SK-N-SH treated with all-trans-retinoic acid at 6 μM for 48 hours (cell line): ENCODE data around the gene THSD1.

Experiments
- ATAC-seq: fragments of 200-7000 bp; cut with Tn5 transposase; 3 replicates; pipeline ENCODE4 v1.9.1; 2020; ENCODE audit warnings: mild to moderate bottlenecking, moderate library complexity
- ARNTL ChIP-seq: fragments of 450-650 bp; formaldehyde crosslinking; IDR thresholded peaks from 2 replicates; pipeline ENCODE4 v1.5.0; 2020; ENCODE audit warnings: low read depth, mild to moderate bottlenecking, moderate library complexity, borderline replicate concordance
- BACH2 ChIP-seq: fragments of 250-450 bp; sonication (Bioruptor Pico); IDR thresholded peaks from 2 replicates; pipeline ENCODE4 v1.9.0; 2021; ENCODE audit warnings: mild to moderate bottlenecking, borderline replicate concordance
- CSRNP3 ChIP-seq: fragments of 250-450 bp; sonication (Bioruptor Pico); IDR thresholded peaks from 2 replicates; pipeline ENCODE4 v1.5.1; 2021; ENCODE audit warnings: mild to moderate bottlenecking, moderate library complexity
- ESRRG ChIP-seq: fragments of 250-450 bp; sonication (Bioruptor Pico); IDR thresholded peaks from 2 replicates; pipeline ENCODE4 v1.6.1; 2021; ENCODE audit warnings: mild to moderate bottlenecking
- GLIS3 ChIP-seq: fragments of 250-450 bp; sonication (Bioruptor Pico); IDR thresholded peaks from 2 replicates; pipeline ENCODE4 v1.5.0; 2020; ENCODE audit warnings: mild to moderate bottlenecking, moderate library complexity
- ISL1 ChIP-seq: fragments of 250-450 bp; sonication (Bioruptor Pico); IDR thresholded peaks from 2 replicates; pipeline ENCODE4 v2.1.2; 2022; ENCODE audit warnings: mild to moderate bottlenecking, moderate library complexity
- OSR1 ChIP-seq: fragments of 250-450 bp; sonication (Bioruptor Pico); IDR thresholded peaks from 2 replicates; pipeline ENCODE4 v1.8.0; 2022; ENCODE audit warnings: moderate library complexity, mild to moderate bottlenecking, inconsistent platforms
- POU6F1 ChIP-seq: fragments of 250-450 bp; sonication (Bioruptor Pico); IDR thresholded peaks from 2 replicates; pipeline ENCODE4 v1.8.0; 2021; ENCODE audit warnings: low read depth, mild to moderate bottlenecking, moderate library complexity, borderline replicate concordance
- PPARA ChIP-seq: fragments of 250-450 bp; sonication (Bioruptor Pico); IDR thresholded peaks from 2 replicates; pipeline ENCODE4 v1.5.0; 2020; ENCODE audit warnings: mild to moderate bottlenecking, borderline replicate concordance
- RARB ChIP-seq: fragments of 250-450 bp; sonication (Bioruptor Pico); IDR thresholded peaks from 2 replicates; pipeline ENCODE4 v1.8.0; 2021; ENCODE audit warnings: mild to moderate bottlenecking, moderate library complexity
- TCF4 ChIP-seq: fragments of 250-450 bp; sonication (Bioruptor Pico); IDR thresholded peaks from 2 replicates; pipeline ENCODE4 v1.8.0; 2021; ENCODE audit warnings: mild to moderate bottlenecking, moderate library complexity, borderline replicate concordance
- TOX ChIP-seq: fragments of 250-450 bp; sonication (Bioruptor Pico); IDR thresholded peaks from 2 replicates; pipeline ENCODE4 v1.8.0; 2021; ENCODE audit warnings: mild to moderate bottlenecking, moderate library complexity, borderline replicate concordance
- TSHZ2 ChIP-seq: fragments of 250-450 bp; sonication (Bioruptor Pico); IDR thresholded peaks from 2 replicates; pipeline ENCODE4 v1.5.0; 2020; ENCODE audit warnings: mild to moderate bottlenecking, moderate library complexity
- ZC3H10 ChIP-seq: fragments of 250-450 bp; sonication (Bioruptor Pico); IDR thresholded peaks from 2 replicates; pipeline ENCODE4 v1.5.1; 2021; ENCODE audit warnings: mild to moderate bottlenecking, moderate library complexity
- ZFP30 ChIP-seq: fragments of 450-650 bp; formaldehyde crosslinking; IDR thresholded peaks from 2 replicates; pipeline ENCODE4 v1.5.0; 2022; ENCODE audit warnings: mild to moderate bottlenecking, moderate library complexity
- ZNF70 ChIP-seq: fragments of 450-650 bp; formaldehyde crosslinking; IDR thresholded peaks from 2 replicates; pipeline ENCODE4 v1.5.0; 2020; ENCODE audit warnings: mild to moderate bottlenecking, moderate library complexity
- ZNF8 ChIP-seq: fragments of 450-650 bp; formaldehyde crosslinking; IDR thresholded peaks from 2 replicates; pipeline ENCODE4 v1.5.0; 2020; ENCODE audit warnings: mild to moderate bottlenecking, moderate library complexity
- TF ChIP-seq, protein P1 (sequence below): fragments of 250-450 bp; sonication (Bioruptor Pico); IDR thresholded peaks from 2 replicates; pipeline ENCODE4 v1.8.0; 2020; ENCODE audit warnings: mild to moderate bottlenecking, moderate library complexity, borderline replicate concordance
- TF ChIP-seq, protein P2 (sequence below): fragments of 250-450 bp; sonication (Bioruptor Pico); IDR thresholded peaks from 2 replicates; pipeline ENCODE4 v1.5.1; 2020; ENCODE audit warnings: low read depth, mild to moderate bottlenecking, moderate library complexity

Gene THSD1

DNA sequence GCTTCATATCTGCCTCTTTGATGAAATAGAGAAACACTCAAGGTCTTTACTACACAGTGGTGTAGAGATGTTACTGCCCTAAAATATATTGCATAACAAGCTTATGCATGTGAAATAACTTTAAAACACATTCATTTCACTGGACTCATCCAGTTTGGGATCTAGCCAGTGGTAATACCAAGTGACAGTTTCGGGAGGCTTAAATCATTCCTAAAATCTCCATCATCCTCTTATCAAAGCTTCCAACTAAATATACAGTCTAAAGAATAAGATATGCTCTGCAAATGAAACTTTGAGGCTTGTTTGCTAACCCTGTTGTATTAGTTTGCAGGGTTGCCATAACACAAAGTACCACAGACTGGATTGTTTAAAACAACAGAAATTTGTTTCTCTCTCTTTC lies 52.8 kb downstream of the THSD1 start:
- TF ChIP-seq, protein P1, sequence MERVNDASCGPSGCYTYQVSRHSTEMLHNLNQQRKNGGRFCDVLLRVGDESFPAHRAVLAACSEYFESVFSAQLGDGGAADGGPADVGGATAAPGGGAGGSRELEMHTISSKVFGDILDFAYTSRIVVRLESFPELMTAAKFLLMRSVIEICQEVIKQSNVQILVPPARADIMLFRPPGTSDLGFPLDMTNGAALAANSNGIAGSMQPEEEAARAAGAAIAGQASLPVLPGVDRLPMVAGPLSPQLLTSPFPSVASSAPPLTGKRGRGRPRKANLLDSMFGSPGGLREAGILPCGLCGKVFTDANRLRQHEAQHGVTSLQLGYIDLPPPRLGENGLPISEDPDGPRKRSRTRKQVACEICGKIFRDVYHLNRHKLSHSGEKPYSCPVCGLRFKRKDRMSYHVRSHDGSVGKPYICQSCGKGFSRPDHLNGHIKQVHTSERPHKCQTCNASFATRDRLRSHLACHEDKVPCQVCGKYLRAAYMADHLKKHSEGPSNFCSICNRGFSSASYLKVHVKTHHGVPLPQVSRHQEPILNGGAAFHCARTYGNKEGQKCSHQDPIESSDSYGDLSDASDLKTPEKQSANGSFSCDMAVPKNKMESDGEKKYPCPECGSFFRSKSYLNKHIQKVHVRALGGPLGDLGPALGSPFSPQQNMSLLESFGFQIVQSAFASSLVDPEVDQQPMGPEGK, result no peak
- TF ChIP-seq TSHZ2, result no peak
- no peak for TF ChIP-seq OSR1 (CRISPR knock-in tag)
- TF ChIP-seq, protein P2, sequence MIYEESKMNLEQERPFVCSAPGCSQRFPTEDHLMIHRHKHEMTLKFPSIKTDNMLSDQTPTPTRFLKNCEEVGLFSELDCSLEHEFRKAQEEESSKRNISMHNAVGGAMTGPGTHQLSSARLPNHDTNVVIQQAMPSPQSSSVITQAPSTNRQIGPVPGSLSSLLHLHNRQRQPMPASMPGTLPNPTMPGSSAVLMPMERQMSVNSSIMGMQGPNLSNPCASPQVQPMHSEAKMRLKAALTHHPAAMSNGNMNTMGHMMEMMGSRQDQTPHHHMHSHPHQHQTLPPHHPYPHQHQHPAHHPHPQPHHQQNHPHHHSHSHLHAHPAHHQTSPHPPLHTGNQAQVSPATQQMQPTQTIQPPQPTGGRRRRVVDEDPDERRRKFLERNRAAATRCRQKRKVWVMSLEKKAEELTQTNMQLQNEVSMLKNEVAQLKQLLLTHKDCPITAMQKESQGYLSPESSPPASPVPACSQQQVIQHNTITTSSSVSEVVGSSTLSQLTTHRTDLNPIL (CRISPR knock-in tag), result no peak
- no peak for TF ChIP-seq BACH2 (CRISPR knock-in tag)
- TF ChIP-seq ZNF8 (CRISPR knock-in tag), result no peak
- TF ChIP-seq POU6F1 (CRISPR knock-in tag), result no peak
- no peak for TF ChIP-seq PPARA (CRISPR knock-in tag)
- peak; percentile 60 for ATAC-seq

DNA sequence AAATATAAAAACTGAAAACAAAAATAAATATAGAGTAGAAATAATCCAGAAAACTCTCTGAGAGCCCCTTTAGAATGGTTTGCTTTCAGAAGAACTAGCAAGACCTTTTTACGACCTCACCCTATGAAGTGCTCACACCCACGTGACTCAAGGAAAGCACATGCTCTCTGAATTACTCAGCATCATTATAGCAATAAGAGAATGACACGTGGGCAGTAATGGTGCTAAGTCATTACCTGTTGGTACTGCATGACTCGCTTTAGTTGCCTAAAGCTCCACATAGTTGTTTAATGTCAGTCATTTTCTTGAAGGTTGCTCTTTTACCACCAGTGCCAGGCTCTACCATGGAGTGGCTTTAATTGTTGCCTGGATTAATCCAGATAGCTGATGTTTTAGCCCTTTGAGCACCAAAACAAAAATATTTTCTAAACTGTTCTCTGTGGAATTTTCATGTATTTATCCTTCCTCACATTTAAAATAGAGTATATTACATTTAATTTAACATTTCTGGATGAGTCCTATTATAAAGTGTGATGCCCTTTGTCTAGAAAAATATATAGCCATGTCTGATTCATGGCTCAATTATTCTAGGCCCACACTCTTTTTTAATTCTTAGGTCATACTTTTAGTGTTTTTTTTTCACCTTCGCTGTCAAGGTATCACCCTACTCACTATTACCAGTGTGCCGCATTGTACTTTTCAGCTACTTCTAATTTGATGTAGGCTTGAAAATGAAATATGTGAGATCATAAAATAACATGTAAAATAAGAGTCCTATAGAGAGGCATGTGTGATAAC lies 56.8 kb downstream of the THSD1 start:
- TF ChIP-seq ESRRG (CRISPR knock-in tag), result no peak
- no peak for TF ChIP-seq BACH2 (CRISPR knock-in tag)
- no peak for TF ChIP-seq ZNF70 (CRISPR knock-in tag)
- no peak for TF ChIP-seq POU6F1 (CRISPR knock-in tag)
- TF ChIP-seq CSRNP3 (CRISPR knock-in tag), result no peak
- TF ChIP-seq TCF4 (CRISPR knock-in tag), result no peak
- no peak for TF ChIP-seq ISL1 (CRISPR knock-in tag)
- no peak for TF ChIP-seq ARNTL (CRISPR knock-in tag)
- TF ChIP-seq RARB (CRISPR knock-in tag), result no peak
- TF ChIP-seq ZC3H10 (CRISPR knock-in tag), result no peak
- no peak for TF ChIP-seq ZFP30 (CRISPR knock-in tag)
- no peak for TF ChIP-seq OSR1 (CRISPR knock-in tag)
- no peak for TF ChIP-seq GLIS3
- TF ChIP-seq TOX (CRISPR knock-in tag), result no peak
- no peak; the same call in 2 of the 3 replicates for ATAC-seq
